ENCODE measurements around the gene CHCHD3.

CHCHD3 gene

DNA sequence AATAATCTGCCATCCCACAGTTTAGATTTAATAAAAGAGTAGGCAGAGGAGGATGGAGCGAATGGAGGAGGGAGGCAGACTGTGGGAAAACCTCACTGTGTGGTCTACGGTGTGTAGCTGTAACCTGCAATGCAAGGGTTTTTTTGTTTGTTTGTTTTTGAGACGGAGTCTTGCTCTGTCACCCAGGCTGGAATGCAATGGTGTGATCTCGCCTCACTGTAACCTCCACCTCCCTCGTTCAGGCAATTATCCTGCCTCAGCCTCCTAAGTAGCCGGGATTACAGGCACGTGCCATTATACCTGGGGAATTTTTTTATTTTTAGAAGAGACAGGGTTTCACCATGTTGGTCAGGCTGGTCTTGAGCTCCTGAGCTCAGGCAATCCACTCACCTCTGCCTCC, 321.0 kb downstream of the CHCHD3 start:
- TF ChIP-seq, protein P1, sequence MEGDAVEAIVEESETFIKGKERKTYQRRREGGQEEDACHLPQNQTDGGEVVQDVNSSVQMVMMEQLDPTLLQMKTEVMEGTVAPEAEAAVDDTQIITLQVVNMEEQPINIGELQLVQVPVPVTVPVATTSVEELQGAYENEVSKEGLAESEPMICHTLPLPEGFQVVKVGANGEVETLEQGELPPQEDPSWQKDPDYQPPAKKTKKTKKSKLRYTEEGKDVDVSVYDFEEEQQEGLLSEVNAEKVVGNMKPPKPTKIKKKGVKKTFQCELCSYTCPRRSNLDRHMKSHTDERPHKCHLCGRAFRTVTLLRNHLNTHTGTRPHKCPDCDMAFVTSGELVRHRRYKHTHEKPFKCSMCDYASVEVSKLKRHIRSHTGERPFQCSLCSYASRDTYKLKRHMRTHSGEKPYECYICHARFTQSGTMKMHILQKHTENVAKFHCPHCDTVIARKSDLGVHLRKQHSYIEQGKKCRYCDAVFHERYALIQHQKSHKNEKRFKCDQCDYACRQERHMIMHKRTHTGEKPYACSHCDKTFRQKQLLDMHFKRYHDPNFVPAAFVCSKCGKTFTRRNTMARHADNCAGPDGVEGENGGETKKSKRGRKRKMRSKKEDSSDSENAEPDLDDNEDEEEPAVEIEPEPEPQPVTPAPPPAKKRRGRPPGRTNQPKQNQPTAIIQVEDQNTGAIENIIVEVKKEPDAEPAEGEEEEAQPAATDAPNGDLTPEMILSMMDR (IDR thresholded peaks at IDR 0.05; ENCODE audit: low read depth, low read length), result no peak
- no peaks in the 10 kb centered on the region for H3K9me3 ChIP-seq (ENCODE audit: severe bottlenecking)
- no peak overlapping the region for H3K4me3 ChIP-seq (ENCODE audit: low read depth, low read length)
- H3K27ac ChIP-seq, result no peak overlapping the region
- DNase-seq, result no peak
- no peaks in the 10 kb centered on the region for H3K36me3 ChIP-seq
- H3K27me3 ChIP-seq (ENCODE audit: insufficient read depth, low read depth, severe bottlenecking), result no peaks in the 10 kb centered on the region

DNA sequence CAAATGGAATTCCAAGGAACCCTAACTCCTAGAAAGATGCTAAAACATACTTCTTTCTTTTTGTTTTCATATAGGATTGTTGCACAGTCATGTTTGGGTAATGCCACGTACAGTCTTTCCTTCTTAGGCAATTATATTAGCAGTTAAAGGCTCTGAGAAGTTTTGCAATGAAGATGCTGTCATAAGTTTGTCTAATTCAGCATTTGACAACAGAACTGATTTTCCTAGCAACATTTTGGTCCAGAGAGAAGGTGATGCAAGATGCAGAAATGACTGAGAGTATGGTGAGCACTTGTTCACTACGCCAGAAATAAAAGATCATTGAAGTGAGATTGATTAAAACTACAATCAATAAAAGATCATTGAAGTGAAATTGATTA, 321.7 kb downstream of the CHCHD3 start:
- H3K4me3 ChIP-seq (ENCODE audit: low read depth, low read length), result no peak overlapping the region
- no peaks in the 10 kb centered on the region for H3K27me3 ChIP-seq (ENCODE audit: insufficient read depth, low read depth, severe bottlenecking)
- H3K9me3 ChIP-seq (ENCODE audit: severe bottlenecking), result no peaks in the 10 kb centered on the region
- DNase-seq, result no peak
- TF ChIP-seq, protein P1 (IDR thresholded peaks at IDR 0.05; ENCODE audit: low read depth, low read length), result no peak
- no peak overlapping the region for H3K27ac ChIP-seq
- no peaks in the 10 kb centered on the region for H3K36me3 ChIP-seq

GRCh38 chr7:132759482-132760243, 322.2 kb downstream of the CHCHD3 start:
- no peak overlapping the region for H3K27ac ChIP-seq

GRCh38 chr7:132758986-132759385, 322.9 kb downstream of the CHCHD3 start:
- H3K4me3 ChIP-seq (ENCODE audit: low read depth, low read length), result no peak overlapping the region
- H3K27ac ChIP-seq, result no peak overlapping the region
- no peaks in the 10 kb centered on the region for H3K36me3 ChIP-seq
- no peaks in the 10 kb centered on the region for H3K27me3 ChIP-seq (ENCODE audit: insufficient read depth, low read depth, severe bottlenecking)
- TF ChIP-seq, protein P1 (IDR thresholded peaks at IDR 0.05; ENCODE audit: low read depth, low read length), result no peak
- no peaks in the 10 kb centered on the region for H3K9me3 ChIP-seq (ENCODE audit: severe bottlenecking)
- no peak for DNase-seq

More at GRCh38 chr7:132759482-132760243, 322.2 kb downstream of the CHCHD3 start:
- TF ChIP-seq, protein P1 (IDR thresholded peaks at IDR 0.05; ENCODE audit: low read depth, low read length), result no peak
- Histone ChIP-seq H3K27me3 (ENCODE audit: insufficient read depth, low read depth, severe bottlenecking) (no peaks in the 10 kb centered on the region), H3K9me3 (ENCODE audit: severe bottlenecking) (no peaks in the 10 kb centered on the region), H3K36me3 (no peaks in the 10 kb centered on the region), H3K4me3 (ENCODE audit: low read depth, low read length) (no peak overlapping the region)
- DNase-seq, result no peak

DNA sequence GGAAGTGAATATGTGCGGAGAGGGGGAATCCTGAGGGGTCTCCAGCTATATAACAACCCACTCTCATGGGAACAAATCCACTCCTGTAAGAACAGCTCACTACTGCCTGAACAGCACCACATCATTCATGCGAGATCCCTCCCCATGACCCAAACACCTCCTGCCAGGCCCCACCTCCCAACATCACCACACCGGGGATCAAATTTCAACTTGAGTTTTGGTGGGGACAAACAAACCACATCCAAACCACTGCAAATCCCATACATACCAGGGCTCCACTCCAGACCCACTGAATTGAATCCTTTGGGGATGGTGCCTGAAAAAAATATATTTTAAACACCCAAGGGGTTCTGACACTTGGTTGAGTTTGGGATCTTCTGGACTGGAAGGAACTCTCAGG, 324.1 kb downstream of the CHCHD3 start:
- H3K36me3 ChIP-seq, result no peaks in the 10 kb centered on the region
- no peak overlapping the region for H3K27ac ChIP-seq
- H3K9me3 ChIP-seq (ENCODE audit: severe bottlenecking), result no peaks in the 10 kb centered on the region
- TF ChIP-seq, protein P1 (IDR thresholded peaks at IDR 0.05; ENCODE audit: low read depth, low read length), result no peak
- DNase-seq, result no peak
- H3K27me3 ChIP-seq (ENCODE audit: insufficient read depth, low read depth, severe bottlenecking), result no peaks in the 10 kb centered on the region
- no peak overlapping the region for H3K4me3 ChIP-seq (ENCODE audit: low read depth, low read length)
